Activated T-cell treated with anti-CD3 and anti-CD28 coated beads, Interleukin-2, amount 50 U/mL, for 4 hours (primary cell): ENCODE results near the gene RBFOX1. TPM values are rescaled to one million over a fixed set of nuclear protein-coding genes. Genes with fewer than 3 reads are reported as not detected.

Source experiments
- ATAC-seq, 2 donors: fragments of 200-7000 bp; cut with Tn5 transposase; one replicate each; pipeline ENCODE4 v1.10.0; 2021
- DNase-seq: peaks from one replicate; pipeline ENCODE4 v3.0.0-alpha.2; 2020
- H3K27me3 Mint-ChIP-seq: one replicate; pipeline ENCODE4 v1.8.0; 2021; ENCODE audit warnings: low read depth, mixed read lengths
- H3K36me3 Mint-ChIP-seq: one replicate; pipeline ENCODE4 v1.8.0; 2022; ENCODE audit warnings: mixed read lengths; ENCODE audit not compliant: insufficient read depth
- H3K4me1 Mint-ChIP-seq: one replicate; pipeline ENCODE4 v1.8.0; 2021; ENCODE audit warnings: low read depth, mixed read lengths
- H3K4me3 Mint-ChIP-seq: one replicate; pipeline ENCODE4 v1.8.0; 2021; ENCODE audit warnings: mild to moderate bottlenecking, moderate library complexity, mixed read lengths
- H3K9me3 Mint-ChIP-seq: one replicate; pipeline ENCODE4 v1.8.0; 2021; ENCODE audit warnings: mixed read lengths
- total RNA-seq, 3 donors: library from RNA; stranded (reverse); gene quantifications; one replicate each; pipeline ENCODE4 v1.2.1, GENCODE V29; 2021

RBFOX1 gene
- total RNA-seq, 3 donors from 2014 or later: not detected

DNA sequence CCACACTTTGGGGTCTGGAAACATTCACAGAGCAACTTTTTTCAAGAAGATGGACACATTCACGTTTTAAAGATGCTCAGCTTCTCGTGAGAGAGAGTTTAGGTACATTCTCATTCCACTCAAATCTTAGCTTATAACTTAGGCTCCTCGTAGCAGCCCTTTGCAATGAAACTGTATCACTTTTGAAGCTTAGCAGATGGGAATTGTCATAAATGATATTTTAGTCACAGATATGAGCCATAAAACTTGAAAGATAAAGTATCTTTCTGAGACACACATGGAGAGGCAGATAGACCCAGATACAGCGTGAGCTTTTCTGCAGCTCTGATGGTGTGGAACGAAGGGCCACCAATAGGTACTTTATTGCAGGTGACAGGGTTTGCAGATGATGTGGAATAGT is 41.1 kb downstream of the RBFOX1 start:
- DNase-seq (no peak), ATAC-seq (no peak)
- H3K4me3 Mint-ChIP-seq: no peak overlapping the region
- H3K36me3 Mint-ChIP-seq: no peaks in the 10 kb centered on the region
- no peaks in the 10 kb centered on the region for H3K4me1 Mint-ChIP-seq
- peaks cover 14% of the 10 kb centered on the region for H3K9me3 Mint-ChIP-seq
- no peaks in the 10 kb centered on the region for H3K27me3 Mint-ChIP-seq

DNA sequence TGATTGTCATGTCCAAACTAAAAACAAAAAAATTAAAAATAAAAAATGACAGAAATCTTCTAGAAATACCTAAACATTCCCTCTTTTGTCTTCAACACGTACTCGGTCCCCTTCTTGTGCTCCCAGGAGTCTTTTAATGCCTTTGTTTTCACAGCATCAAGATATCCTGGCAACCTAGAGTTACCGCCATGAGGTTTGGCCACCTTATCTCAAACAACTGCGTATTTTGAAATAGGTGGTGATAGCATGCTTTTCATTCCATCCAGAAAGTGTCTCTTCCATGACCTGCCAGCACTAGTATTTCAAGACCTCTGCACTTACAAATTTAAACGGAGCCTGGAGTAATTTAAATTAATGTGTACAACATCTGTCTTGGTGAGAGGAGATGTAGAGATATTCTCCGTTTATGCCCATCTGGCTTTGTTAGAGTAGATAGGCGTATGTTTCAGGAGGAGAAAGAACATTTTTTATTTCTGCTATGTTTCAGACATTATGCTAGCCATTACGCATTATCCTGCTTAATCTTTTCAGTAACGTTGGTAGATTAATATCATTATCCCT is 42.0 kb downstream of the RBFOX1 start:
- ATAC-seq (no peak), DNase-seq (no peak)
- Mint-ChIP-seq H3K9me3 (peaks cover 14% of the 10 kb centered on the region), H3K36me3 (no peaks in the 10 kb centered on the region), H3K4me1 (no peaks in the 10 kb centered on the region), H3K4me3 (no peak overlapping the region), H3K27me3 (no peaks in the 10 kb centered on the region)

DNA sequence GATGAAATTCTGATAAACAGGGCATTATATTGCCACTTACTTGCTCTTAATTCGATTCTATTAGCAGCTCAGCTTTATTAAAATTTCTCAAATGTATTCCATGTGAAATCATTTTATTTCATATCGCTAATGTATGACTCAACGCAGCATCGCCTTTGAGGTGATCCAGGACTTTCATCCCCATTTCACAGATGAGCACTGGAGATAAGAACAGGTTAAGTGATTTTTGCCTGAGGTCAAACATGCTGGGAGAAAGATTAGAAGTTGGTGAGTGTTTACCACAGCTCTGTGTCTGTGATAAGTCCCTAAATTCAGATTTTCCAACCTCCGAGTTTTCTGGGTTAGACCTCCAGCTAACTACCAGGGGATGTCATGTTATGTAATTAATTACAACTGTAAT is 43.6 kb downstream of the RBFOX1 start:
- no peak overlapping the region for H3K4me3 Mint-ChIP-seq
- H3K36me3 Mint-ChIP-seq: no peaks in the 10 kb centered on the region
- no peak for ATAC-seq
- no peaks in the 10 kb centered on the region for H3K27me3 Mint-ChIP-seq
- H3K9me3 Mint-ChIP-seq: peaks cover 14% of the 10 kb centered on the region
- DNase-seq: no peak
- H3K4me1 Mint-ChIP-seq: no peaks in the 10 kb centered on the region

DNA sequence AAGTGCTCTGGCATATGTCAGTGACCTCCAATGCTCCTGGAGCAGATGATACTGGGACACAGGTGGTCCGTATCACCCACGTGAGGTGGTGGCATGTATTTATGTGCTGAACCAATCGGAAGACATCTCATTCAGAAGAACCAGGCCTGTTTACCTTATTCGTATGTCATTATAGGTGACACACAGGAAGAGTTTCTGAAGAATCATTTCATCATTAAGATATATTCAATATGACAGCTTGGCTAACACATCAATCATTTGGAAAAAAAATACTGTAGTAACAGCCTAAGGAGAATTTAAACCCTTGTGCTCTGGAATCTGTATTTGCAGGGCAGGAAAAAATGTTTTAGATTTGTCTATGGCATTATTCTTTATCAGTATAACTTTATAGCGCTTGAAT is 44.6 kb downstream of the RBFOX1 start:
- Mint-ChIP-seq H3K36me3 (no peaks in the 10 kb centered on the region), H3K27me3 (no peaks in the 10 kb centered on the region), H3K9me3 (peaks cover 14% of the 10 kb centered on the region), H3K4me3 (no peak overlapping the region), H3K4me1 (no peaks in the 10 kb centered on the region)
- DNase-seq: no peak
- no peak for ATAC-seq

DNA sequence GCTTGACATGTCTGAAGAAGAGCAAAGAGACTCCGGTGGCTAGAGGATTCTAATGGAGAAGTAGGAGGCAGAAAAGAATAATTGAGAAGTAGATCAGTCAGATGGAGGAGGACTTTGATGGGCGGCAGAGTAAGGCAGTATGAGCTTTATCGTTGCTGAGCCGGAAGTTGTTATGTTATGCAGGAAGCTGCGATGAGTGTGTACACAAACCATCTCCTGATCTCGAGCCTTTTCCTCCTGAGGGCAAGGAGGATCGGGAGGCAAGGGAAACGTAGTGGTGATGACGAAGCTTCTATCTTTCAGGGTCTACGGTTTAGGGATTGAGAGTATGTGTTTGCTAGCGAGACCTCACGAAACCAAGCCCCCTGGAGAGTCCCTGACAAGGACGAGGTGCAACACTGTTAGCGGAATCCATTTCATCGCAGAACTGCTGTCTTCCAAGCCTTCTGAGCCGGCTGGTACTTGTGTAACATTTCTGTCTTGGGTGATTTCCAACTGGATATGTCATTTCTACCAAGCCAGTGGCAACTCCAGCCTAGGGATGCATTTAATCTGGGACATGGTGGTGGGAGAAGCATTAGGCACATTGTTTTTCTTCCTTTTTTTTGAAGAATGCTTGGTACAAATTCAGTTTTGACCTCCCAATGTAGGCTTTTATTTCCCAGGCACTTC is 45.5 kb downstream of the RBFOX1 start:
- H3K4me1 Mint-ChIP-seq: no peaks in the 10 kb centered on the region
- DNase-seq: no peak
- peaks cover 14% of the 10 kb centered on the region for H3K9me3 Mint-ChIP-seq
- H3K27me3 Mint-ChIP-seq: no peaks in the 10 kb centered on the region
- no peaks in the 10 kb centered on the region for H3K36me3 Mint-ChIP-seq
- no peak for ATAC-seq
- H3K4me3 Mint-ChIP-seq: no peak overlapping the region

DNA sequence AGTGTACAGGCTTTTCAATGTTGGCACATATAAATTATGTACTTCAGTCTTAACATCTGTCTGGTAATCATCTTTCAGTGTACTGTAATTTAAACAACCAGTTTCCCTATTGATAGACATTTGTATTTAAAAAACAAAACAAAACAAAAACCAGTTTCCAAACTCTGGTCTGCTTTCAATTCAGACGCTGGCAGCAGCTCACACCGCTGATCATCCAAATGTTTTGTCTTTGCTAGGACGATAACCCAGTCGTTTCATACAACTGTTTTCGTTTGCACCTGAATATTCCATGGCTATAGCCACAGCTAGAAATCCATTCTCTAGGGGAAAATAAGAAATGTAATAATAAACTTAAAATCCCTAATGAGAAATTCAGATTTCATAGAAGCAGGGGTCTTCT is 47.8 kb downstream of the RBFOX1 start:
- Mint-ChIP-seq H3K36me3 (no peaks in the 10 kb centered on the region), H3K4me3 (no peak overlapping the region), H3K9me3 (peaks cover 21% of the 10 kb centered on the region), H3K27me3 (no peaks in the 10 kb centered on the region), H3K4me1 (no peaks in the 10 kb centered on the region)
- DNase-seq: no peak
- ATAC-seq: no peak

DNA sequence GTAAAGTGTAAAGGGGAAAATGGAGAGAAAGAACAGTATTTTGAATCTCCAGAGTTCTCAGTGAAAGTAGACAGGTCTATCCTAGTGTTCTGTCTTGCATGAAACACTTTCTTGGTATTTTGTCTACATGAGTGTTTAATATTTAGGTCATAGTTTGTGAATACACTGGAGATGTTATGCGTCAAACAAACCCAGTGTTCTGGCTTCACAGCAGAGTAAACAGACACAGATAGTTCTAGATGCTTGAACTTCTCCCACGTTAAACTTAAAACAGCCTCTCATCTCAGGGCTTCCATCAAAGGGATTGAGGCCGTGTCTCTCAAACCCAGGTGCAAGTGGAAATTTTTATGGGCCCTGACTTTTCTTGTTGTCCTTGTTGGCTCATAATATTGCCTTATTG is 48.3 kb downstream of the RBFOX1 start:
- ATAC-seq: no peak
- no peaks in the 10 kb centered on the region for H3K36me3 Mint-ChIP-seq
- no peaks in the 10 kb centered on the region for H3K4me1 Mint-ChIP-seq
- no peak overlapping the region for H3K4me3 Mint-ChIP-seq
- H3K9me3 Mint-ChIP-seq: peaks cover 21% of the 10 kb centered on the region
- no peak for DNase-seq
- no peaks in the 10 kb centered on the region for H3K27me3 Mint-ChIP-seq

DNA sequence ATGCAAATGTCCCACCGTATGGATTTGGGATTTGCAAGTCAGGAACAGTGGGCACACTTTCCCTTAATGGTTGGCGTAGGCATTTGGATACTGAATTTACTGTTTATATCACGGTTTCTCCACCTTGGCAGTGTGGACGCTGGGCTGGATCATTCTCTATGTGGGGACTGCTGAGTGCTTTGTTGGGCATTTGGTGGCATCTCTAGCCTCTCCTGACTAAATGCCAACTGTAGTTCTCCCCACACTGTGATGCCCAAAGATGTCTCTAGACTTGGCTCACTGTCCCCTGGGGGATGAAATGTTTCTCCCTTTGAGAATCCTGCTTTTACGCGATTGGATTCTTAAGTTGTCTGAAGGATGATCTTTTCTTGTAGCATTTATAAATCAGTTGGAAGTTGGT is 49.0 kb downstream of the RBFOX1 start:
- Mint-ChIP-seq H3K27me3 (no peaks in the 10 kb centered on the region), H3K4me3 (no peak overlapping the region), H3K9me3 (peaks cover 21% of the 10 kb centered on the region), H3K4me1 (no peaks in the 10 kb centered on the region), H3K36me3 (no peaks in the 10 kb centered on the region)
- ATAC-seq: no peak
- DNase-seq: no peak

DNA sequence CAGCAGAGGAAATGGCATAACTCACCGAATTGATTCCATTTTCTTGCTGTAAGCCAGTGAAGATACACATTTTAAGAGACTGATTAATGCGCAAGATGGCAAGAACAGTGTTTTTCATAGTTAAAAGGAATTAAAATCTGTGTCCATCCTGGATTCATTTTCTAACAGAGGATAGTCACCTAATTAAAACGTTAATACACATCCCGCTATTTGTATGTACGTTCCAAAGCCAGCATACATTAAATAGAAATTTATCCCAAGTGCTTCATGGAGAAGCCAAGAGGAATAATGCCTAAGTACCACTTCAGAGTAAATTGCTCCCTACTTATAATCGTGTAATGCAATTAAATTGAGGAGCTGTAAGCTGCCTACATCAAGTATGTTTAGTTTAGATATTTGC is 49.9 kb downstream of the RBFOX1 start:
- ATAC-seq (no peak), DNase-seq (no peak)
- H3K9me3 Mint-ChIP-seq: peaks cover 17% of the 10 kb centered on the region
- no peaks in the 10 kb centered on the region for H3K4me1 Mint-ChIP-seq
- no peaks in the 10 kb centered on the region for H3K36me3 Mint-ChIP-seq
- H3K4me3 Mint-ChIP-seq: no peak overlapping the region
- H3K27me3 Mint-ChIP-seq: no peaks in the 10 kb centered on the region

DNA sequence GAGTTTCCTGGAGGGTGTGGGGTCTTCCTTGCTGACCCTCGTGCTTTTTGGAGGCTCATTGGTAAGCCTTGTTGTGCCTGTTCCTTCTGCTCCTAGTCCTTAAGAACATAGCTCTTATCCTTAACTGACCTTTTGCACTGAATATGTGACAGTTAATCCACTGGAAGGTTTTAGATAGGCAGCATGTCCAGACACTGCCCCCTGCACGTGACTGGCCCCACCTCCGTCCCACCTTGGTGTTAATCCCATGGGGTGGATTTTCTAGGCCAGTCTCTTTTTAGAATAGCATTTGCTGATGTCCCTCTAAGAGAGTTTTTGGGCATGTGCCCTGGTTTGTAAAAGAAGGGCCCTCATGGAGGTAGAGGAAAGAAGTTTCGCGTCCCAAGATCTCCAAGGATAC is 58.3 kb downstream of the RBFOX1 start:
- DNase-seq (no peak), ATAC-seq (no peak)
- Mint-ChIP-seq H3K27me3 (no peaks in the 10 kb centered on the region), H3K36me3 (no peaks in the 10 kb centered on the region), H3K4me1 (no peaks in the 10 kb centered on the region), H3K9me3 (peaks cover 18% of the 10 kb centered on the region), H3K4me3 (no peak overlapping the region)

DNA sequence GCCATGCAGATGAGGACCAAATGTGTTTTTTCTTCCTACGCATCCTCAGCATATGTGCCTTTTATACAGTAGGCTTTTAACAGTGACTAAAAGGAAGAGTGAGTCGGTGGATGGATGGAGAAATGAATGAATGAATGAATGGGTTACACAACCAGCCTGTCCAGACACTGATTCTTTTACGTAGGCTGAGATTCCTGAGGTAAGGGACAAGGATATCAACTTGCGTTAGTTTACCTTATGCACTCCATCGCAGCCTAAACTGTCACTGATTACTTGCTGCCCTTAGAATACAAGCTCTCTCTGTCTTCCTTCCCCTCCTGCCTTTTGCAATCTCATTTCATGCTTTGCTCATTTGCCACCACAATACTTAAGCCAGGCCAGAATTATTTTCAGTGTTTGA is 59.0 kb downstream of the RBFOX1 start:
- no peaks in the 10 kb centered on the region for H3K27me3 Mint-ChIP-seq
- DNase-seq (no peak), ATAC-seq (no peak)
- no peak overlapping the region for H3K4me3 Mint-ChIP-seq
- no peaks in the 10 kb centered on the region for H3K36me3 Mint-ChIP-seq
- peaks cover 18% of the 10 kb centered on the region for H3K9me3 Mint-ChIP-seq
- no peaks in the 10 kb centered on the region for H3K4me1 Mint-ChIP-seq

DNA sequence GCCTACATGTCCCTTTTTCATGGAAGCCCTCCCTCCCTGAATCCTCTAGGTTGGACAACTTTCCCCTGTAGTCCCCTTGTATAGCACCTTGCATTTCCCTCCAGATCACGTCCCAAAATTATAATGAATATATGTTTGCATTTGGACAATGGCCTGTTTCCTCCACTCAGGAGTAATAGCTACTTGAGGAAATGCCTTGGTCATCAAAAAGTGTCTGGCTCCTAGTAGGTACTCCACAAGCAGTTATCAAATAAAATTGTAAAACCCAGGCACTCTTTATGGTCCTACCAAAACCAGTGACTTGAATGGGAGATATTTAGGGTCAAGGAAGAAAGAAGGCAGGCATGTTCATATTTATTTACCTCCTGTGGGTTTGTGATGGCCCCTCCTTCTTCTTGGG is 59.6 kb downstream of the RBFOX1 start:
- ATAC-seq (no peak), DNase-seq (no peak)
- H3K4me3 Mint-ChIP-seq: no peak overlapping the region
- H3K27me3 Mint-ChIP-seq: no peaks in the 10 kb centered on the region
- H3K9me3 Mint-ChIP-seq: peaks cover 18% of the 10 kb centered on the region
- H3K4me1 Mint-ChIP-seq: no peaks in the 10 kb centered on the region
- no peaks in the 10 kb centered on the region for H3K36me3 Mint-ChIP-seq

DNA sequence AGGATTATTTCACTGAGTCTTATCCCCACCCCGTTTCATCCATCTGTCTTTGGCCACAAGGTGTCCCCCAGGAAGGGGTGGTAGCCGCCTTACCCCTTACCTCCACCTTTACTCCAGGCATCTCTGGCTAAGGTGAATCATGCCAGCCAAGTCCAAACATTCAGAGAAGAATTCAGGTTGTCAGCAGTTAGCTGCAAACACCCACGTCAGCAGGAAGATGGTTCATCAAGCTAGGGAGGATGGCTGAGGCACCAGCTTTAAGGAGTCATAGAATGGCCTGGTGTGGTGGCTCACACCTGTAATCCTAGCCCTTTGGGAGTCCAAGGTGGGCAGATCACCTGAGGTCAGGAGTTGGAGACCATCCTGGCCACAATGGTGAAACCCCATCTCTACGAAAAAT is 61.0 kb downstream of the RBFOX1 start:
- DNase-seq: no peak
- no peaks in the 10 kb centered on the region for H3K4me1 Mint-ChIP-seq
- no peak overlapping the region for H3K4me3 Mint-ChIP-seq
- no peaks in the 10 kb centered on the region for H3K36me3 Mint-ChIP-seq
- ATAC-seq: no peak
- H3K27me3 Mint-ChIP-seq: no peaks in the 10 kb centered on the region
- peaks cover 14% of the 10 kb centered on the region for H3K9me3 Mint-ChIP-seq

DNA sequence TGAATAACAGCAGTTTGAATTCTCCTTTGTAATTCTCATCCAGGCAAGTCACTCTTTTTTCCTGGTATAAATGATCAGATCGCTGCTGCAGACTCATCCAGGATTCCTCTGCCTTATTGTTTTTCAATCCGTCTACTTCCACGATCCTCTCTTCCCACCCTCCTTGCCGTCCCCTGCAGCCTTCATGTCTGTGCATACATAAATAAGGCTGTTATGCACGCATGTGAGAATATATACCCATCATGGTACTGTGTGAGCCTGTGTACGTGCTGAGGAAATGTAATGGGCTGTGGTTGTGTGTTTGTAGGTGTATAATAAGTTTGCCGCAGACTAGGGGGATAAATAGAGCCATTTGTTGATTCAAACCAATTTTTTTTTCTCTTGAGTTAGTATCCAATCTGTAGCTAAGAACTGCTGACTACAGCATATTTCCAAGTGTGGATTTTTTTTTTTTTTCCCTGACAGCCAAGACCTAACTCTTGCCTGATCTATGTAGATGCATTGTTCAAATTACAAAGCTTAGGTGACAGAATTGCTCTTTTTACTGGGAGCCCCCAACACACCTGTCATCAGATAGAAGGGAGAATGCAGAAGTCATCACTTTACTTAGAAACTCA is 62.2 kb downstream of the RBFOX1 start:
- Mint-ChIP-seq H3K4me1 (no peaks in the 10 kb centered on the region), H3K36me3 (no peaks in the 10 kb centered on the region), H3K27me3 (no peaks in the 10 kb centered on the region), H3K4me3 (no peak overlapping the region), H3K9me3 (peaks cover 12% of the 10 kb centered on the region)
- DNase-seq (no peak), ATAC-seq (no peak)

DNA sequence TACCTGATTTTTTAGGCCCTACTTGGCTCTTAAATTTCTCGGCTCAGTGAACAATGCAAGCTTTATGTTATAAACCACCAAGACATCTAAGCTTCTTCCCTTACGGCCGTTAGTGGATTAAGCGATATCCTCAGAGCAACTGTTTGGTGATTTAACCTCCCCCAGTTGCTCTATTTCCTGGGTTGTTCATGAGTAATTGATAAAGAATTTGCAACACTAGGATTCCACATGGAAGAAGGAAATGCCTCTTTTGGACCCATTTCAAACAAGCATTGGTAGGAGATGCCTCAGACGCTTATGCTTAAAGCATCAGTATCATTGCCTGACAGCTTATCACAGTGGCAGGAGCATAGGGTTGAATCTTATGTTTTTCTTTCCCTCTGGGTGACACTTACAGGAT is 65.3 kb downstream of the RBFOX1 start:
- no peak overlapping the region for H3K4me3 Mint-ChIP-seq
- ATAC-seq (no peak), DNase-seq (no peak)
- H3K9me3 Mint-ChIP-seq: no peaks in the 10 kb centered on the region
- H3K4me1 Mint-ChIP-seq: no peaks in the 10 kb centered on the region
- H3K27me3 Mint-ChIP-seq: no peaks in the 10 kb centered on the region
- no peaks in the 10 kb centered on the region for H3K36me3 Mint-ChIP-seq
